Upper lobe of left lung (tissue), 6 donors: ENCODE measurements around the gene MEIKIN. TPM values are rescaled to one million over a fixed set of nuclear protein-coding genes. Genes with fewer than 3 reads are reported as not detected.
A peak's percentile ranks its signal among the peaks of the same experiment; 100 is the strongest.
"Not testable (repeated sequence)": the region's sequence is repeated elsewhere in the genome, so short reads cannot be mapped to it uniquely, and the experiment has no call there.

Source experiments
- ATAC-seq, 2 donors: fragments of 200-7000 bp; cut with Tn5 transposase; one replicate each; pipeline ENCODE4 v1.9.1; 2022; ENCODE audit warnings: mild to moderate bottlenecking in 2 of 2, moderate library complexity in 2 of 2; ENCODE audit not compliant: low FRiP score in 2 of 2
- DNase-seq, 2 donors: peaks; one replicate each; pipeline ENCODE4 v3.0.0-alpha.2; 2019 to 2020
- H3K27ac ChIP-seq, 4 donors: fragments of 200-600 bp; sonication (generic); one replicate each; pipeline ENCODE4 v1.5.1; 2016 to 2019
- H3K27me3 ChIP-seq, 4 donors: fragments of 200-600 bp; sonication (generic); one replicate each; pipeline ENCODE4 v1.5.1; 2017 to 2019
- H3K36me3 ChIP-seq, 4 donors: fragments of 200-600 bp; sonication (generic); one replicate each; pipeline ENCODE4 v1.5.1; 2016 to 2019
- H3K4me1 ChIP-seq, 4 donors: fragments of 200-600 bp; sonication (generic); one replicate each; pipeline ENCODE4 v1.5.1; 2018 to 2019
- H3K4me3 ChIP-seq, 4 donors: fragments of 200-600 bp; sonication (generic); one replicate each; pipeline ENCODE4 v1.5.1; 2017 to 2019; ENCODE audit warnings: mild to moderate bottlenecking in 2 of 4, moderate library complexity in 1 of 4
- H3K9me3 ChIP-seq, 4 donors: fragments of 200-600 bp; sonication (generic); one replicate each; pipeline ENCODE4 v1.5.1; 2018 to 2019
- EP300 ChIP-seq, 4 donors: sonication (generic); formaldehyde crosslinking; IDR thresholded peaks; one replicate each; pipeline ENCODE4 v1.5.1; 2017; ENCODE audit warnings: antibody characterized with exemption in 4 of 4, control low read depth in 2 of 4
- POLR2A ChIP-seq, 4 donors: fragments of 450-650 bp; IDR thresholded peaks; one replicate each; pipeline ENCODE4 v1.5.1; 2016 to 2017; ENCODE audit warnings: antibody characterized with exemption in 4 of 4, mild to moderate bottlenecking in 2 of 4
- POLR2AphosphoS5 ChIP-seq, 2 donors: sonication (generic); formaldehyde crosslinking; IDR thresholded peaks; one replicate each; pipeline ENCODE4 v1.5.1; 2017; ENCODE audit warnings: antibody characterized with exemption in 2 of 2
- WGBS, 2 donors: methylation state at CpG; one replicate each; pipeline ENCODE4 v1.1.5; 2017 to 2018; 5-methylcytosine and 5-hydroxymethylcytosine counted together
- total RNA-seq, 6 donors: library from RNA; depleted of rRNA in 4 of 6; stranded (reverse); fragments of >200 nt in 4 of 6; gene quantifications; one replicate each; pipeline versions ENCODE4 v1.1.0 to v1.2.1, GENCODE V29; 2016 to 2021
- TF ChIP-seq, protein P1 (sequence below), 6 experiments: fragments of 450-650 bp in 4 of 6; fragments of 200-600 bp in 2 of 6; sonication (generic) in 2 of 6; IDR thresholded peaks; one replicate each; pipeline ENCODE4 v1.5.1; 2016 to 2019; ENCODE audit warnings: antibody characterized with exemption in 6 of 6
- donor health status: DM: no; HTN: no; CAD: no; lungs with moderate emphysema.
- donor health status: DM: no; HTN: yes; CAD: no; lungs with severe emphysema.

Gene MEIKIN
- total RNA-seq, 6 donors from 2014 or later, result 0.77 TPM; not detected in 5

DNA sequence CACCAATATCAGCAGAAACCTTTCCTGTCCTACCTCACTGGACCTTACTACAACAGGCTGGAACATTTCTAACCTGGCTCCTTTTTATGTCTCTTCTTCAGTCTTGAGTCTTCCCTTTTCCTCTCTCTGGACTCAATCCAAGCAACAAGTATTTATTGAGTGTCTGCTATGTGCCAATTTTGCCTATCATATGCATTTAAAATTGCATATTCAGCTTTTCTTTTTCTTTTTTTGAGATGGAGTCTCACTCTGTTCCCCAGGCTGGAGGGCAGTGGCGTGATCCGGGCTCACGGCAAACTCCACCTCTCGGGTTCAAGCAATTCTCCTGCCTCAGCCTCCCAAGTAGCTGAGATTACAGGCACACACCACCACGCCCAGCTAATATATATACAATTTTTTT is 65.8 kb downstream of the MEIKIN start:
- no peaks in the 10 kb centered on the region for H3K9me3 ChIP-seq
- 93% methylated on average over 5 of the region's 5 CpGs for WGBS, 2 donors
- DNase-seq (no peak), ATAC-seq (no peak)
- no peaks in the 10 kb centered on the region for H3K36me3 ChIP-seq
- H3K27me3 ChIP-seq, result no peaks in the 10 kb centered on the region
- no peak overlapping the region for H3K4me3 ChIP-seq
- H3K4me1 ChIP-seq, result no peaks in the 10 kb centered on the region
- no peak overlapping the region for H3K27ac ChIP-seq
- TF ChIP-seq EP300 (IDR thresholded peaks at IDR 0.05), result no peak
- TF ChIP-seq POLR2A (IDR thresholded peaks at IDR 0.05), result no peak
- no peak for TF ChIP-seq POLR2AphosphoS5 (IDR thresholded peaks at IDR 0.05)
- TF ChIP-seq, protein P1, sequence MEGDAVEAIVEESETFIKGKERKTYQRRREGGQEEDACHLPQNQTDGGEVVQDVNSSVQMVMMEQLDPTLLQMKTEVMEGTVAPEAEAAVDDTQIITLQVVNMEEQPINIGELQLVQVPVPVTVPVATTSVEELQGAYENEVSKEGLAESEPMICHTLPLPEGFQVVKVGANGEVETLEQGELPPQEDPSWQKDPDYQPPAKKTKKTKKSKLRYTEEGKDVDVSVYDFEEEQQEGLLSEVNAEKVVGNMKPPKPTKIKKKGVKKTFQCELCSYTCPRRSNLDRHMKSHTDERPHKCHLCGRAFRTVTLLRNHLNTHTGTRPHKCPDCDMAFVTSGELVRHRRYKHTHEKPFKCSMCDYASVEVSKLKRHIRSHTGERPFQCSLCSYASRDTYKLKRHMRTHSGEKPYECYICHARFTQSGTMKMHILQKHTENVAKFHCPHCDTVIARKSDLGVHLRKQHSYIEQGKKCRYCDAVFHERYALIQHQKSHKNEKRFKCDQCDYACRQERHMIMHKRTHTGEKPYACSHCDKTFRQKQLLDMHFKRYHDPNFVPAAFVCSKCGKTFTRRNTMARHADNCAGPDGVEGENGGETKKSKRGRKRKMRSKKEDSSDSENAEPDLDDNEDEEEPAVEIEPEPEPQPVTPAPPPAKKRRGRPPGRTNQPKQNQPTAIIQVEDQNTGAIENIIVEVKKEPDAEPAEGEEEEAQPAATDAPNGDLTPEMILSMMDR (IDR thresholded peaks at IDR 0.05), result no peak

DNA sequence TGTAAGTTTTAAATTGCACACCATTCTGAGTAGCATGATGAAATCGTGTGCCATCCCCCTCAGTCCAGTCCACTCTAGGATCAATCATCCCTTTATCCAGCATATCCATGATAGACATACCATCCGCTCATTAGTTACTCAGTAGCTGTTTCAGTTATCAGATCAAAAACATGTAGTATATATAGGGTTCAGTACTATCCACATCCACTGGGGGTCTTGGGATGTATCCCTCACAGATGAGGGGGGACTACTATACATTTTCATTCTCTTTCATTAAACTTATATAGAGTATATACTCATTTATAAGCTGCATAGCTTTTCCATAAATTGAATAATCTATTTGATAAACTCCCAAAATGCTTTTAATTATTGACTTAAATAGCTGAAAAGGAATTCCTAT is 67.6 kb downstream of the MEIKIN start:
- no peaks in the 10 kb centered on the region for H3K4me1 ChIP-seq
- ATAC-seq, result no peak
- no peak overlapping the region for H3K27ac ChIP-seq
- no peak overlapping the region for H3K4me3 ChIP-seq
- TF ChIP-seq, protein P1 (IDR thresholded peaks at IDR 0.05), result no peak
- no peak for TF ChIP-seq POLR2AphosphoS5 (IDR thresholded peaks at IDR 0.05)
- no peak for TF ChIP-seq EP300 (IDR thresholded peaks at IDR 0.05)
- TF ChIP-seq POLR2A (IDR thresholded peaks at IDR 0.05), result no peak
- DNase-seq, result no peak
- WGBS, 2 donors, result 88 to 93% methylated on average over 2 of the region's 2 CpGs
- H3K9me3 ChIP-seq, result no peaks in the 10 kb centered on the region
- no peaks in the 10 kb centered on the region for H3K36me3 ChIP-seq
- no peaks in the 10 kb centered on the region for H3K27me3 ChIP-seq

DNA sequence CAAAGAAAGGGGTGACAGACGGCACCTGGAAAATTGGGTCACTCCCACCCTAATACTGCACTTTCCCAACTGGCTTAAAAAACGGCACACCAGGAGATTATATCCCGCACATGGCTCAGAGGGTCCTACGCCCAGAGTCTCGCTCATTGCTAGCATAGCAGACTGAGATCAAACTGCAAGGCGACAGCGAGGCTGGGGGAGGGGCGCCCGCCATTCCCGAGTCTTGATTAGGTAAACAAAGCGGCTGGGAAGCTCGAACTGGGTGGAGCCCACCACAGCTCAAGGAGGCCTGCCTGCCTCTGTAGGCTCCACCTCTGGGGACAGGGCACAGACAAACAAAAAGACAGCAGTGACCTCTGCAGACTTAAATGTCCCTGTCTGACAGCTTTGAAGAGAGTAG is 74.2 kb downstream of the MEIKIN start:
- ATAC-seq, H3K27ac ChIP-seq, H3K36me3 ChIP-seq, H3K27me3 ChIP-seq, H3K4me3 ChIP-seq, H3K9me3 ChIP-seq, H3K4me1 ChIP-seq: not testable (repeated sequence)
- DNase-seq, result peak in 1 of 2 donors; percentile 50
- 95 to 96% methylated on average over 8 to 12 of the region's 12 CpGs for WGBS, 2 donors

DNA sequence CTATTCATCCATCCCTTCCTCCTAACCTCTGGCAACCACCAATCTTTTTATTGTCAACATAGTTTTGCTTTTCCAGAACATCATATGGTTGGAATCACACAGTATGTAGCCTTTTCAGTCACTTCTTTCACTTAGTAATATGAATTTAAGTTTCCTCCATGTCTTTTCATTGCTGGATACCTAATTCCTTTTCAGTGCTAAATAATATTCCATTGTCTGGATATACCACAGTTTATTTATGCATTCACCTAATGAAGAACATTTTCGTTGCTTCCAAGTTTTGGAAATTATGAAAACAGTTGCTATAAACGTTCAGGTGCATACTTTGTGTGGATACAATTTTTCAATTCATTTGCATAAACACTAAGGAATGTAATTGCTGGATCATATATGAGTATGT is 77.9 kb downstream of the MEIKIN start:
- H3K4me3 ChIP-seq, result no peak overlapping the region
- no peak for DNase-seq
- no peak overlapping the region for H3K27ac ChIP-seq
- H3K36me3 ChIP-seq, result no peaks in the 10 kb centered on the region
- H3K9me3 ChIP-seq, result peaks cover 0 to 23% (median 17%) of the 10 kb centered on the region in 4 donors
- no peak for ATAC-seq
- TF ChIP-seq POLR2A (IDR thresholded peaks at IDR 0.05) (no peak), POLR2AphosphoS5 (IDR thresholded peaks at IDR 0.05) (no peak), EP300 (IDR thresholded peaks at IDR 0.05) (no peak)
- TF ChIP-seq, protein P1 (IDR thresholded peaks at IDR 0.05), result no peak
- no peaks in the 10 kb centered on the region for H3K27me3 ChIP-seq
- WGBS, 2 donors, result 45 to 57% methylated on average over 2 of the region's 2 CpGs
- H3K4me1 ChIP-seq, result no peaks in the 10 kb centered on the region

DNA sequence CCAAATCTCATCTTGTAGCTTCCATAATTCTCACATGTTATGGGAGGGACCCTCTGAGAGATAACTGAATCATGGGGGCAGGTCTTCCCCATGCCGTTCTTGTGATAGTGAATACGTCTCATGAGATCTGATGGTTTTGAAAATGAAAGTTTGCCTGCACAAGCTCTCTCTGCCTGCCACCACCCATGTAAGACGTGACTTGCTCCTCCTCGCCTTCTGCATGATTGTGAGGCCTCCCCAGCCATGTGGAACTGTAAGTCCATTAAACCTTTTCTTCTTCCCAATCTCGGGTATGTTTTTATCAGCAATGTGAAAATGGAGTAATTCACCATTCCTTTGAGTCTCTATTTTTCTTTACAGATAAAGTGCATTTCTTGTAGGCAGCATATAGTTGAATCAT is 81.8 kb downstream of the MEIKIN start:
- 80 to 91% methylated on average over 5 of the region's 5 CpGs for WGBS, 2 donors
- no peak overlapping the region for H3K27ac ChIP-seq
- DNase-seq (no peak), ATAC-seq (no peak)
- H3K4me1 ChIP-seq, result no peaks in the 10 kb centered on the region
- no peak overlapping the region for H3K4me3 ChIP-seq
- peaks cover 0 to 23% (median 17%) of the 10 kb centered on the region in 4 donors for H3K9me3 ChIP-seq
- no peaks in the 10 kb centered on the region for H3K36me3 ChIP-seq
- no peak for TF ChIP-seq POLR2AphosphoS5 (IDR thresholded peaks at IDR 0.05)
- TF ChIP-seq EP300 (IDR thresholded peaks at IDR 0.05), result no peak
- TF ChIP-seq, protein P1 (IDR thresholded peaks at IDR 0.05), result no peak
- TF ChIP-seq POLR2A (IDR thresholded peaks at IDR 0.05), result no peak
- no peaks in the 10 kb centered on the region for H3K27me3 ChIP-seq
